Activated CD4-positive, alpha-beta T cell treated with anti-CD3 and anti-CD28 coated beads, Interleukin-10, Interleukin-2, amounts not matched to agents 100 ng/mL and 50 ng/mL, durations not matched to agents 16 hours and 8 hours (primary cell): ENCODE results near the gene ADORA1.

Experiments used
- DNase-seq: peaks from one replicate; pipeline ENCODE4 v3.0.0-alpha.2; 2020

ADORA1 gene

DNA sequence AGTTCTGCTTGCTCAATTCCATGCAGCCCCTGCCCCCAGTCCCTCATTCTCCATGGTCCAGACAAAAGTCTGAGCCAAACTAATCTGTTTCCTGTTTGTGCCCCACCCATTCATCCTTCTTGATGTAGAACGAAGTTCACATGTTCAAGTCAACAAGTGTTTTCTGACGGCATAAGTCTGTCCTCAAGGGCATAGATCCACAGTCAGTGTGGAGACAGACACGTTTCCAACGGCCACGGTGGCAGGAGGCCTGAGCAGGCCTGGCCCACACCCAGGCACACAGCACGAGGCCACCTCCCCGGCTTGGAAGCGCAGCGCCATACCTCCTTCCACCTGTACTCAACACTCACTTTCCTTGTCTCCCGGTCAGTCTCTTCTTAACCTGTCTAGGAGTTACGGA is 16.1 kb downstream of the ADORA1 start:
- no peak for DNase-seq

- no peak for DNase-seq
Measured at GRCh38 chr1:203144661-203145060, 17.1 kb downstream of the ADORA1 start.

DNA sequence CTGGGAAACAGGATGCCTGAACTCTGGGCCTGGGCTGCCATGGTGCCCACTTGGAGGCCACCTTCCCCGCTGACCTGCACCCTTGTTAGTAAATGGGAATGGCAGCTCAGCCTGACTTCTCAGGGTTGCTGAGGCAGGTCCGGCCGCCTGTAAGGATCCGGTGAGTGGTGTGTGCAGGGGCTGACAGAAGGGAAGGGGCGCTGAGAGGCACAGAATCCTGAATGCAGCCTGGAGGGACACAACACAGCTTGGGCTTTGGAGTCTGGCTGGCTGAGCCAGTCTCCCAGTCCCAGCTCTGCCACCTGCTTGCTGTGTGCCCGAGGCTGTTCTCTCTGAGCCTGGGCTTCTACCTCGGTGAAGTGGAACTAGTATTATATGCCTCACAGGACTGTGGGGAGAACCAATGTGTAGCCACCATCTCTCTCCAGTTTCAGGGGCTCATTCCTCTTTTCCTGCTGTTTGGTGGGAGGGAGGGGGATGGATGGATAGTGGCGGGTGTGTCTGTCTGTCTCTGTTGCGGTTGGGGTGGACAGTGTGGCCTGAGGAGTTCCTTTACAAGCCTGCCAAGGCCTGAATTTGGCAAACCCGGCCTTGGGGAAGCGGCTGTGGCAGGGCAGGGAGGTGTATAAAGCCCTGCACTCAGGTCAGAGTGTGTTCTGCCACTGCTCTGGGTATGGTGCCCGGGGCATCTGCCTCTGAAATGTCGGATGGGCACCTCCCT is 18.0 kb downstream of the ADORA1 start:
- no peak for DNase-seq

- DNase-seq: no peak
Measured at GRCh38 chr1:203146042-203146369, 18.5 kb downstream of the ADORA1 start.

GRCh38 chr1:203146537-203146936 is 19.0 kb downstream of the ADORA1 start:
- DNase-seq: no peak

DNA sequence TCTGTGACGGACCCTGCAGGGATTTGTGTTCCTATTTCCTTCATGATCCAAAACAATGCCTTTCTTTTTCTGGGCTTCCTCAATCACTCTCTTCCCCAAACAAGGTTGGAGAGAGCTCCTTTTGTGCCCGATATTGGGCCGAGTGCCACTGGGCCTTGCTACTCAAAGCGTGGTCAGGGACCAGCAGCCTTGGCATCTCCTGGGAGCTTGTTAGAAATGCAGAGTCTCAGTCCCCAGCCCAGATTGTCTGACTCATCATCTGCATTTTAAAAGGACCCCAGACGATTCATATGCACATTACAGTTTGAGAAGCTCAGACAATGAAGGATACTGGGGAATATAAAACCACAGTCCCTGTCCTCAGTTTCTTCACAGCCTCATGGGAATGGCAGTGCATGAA is 19.9 kb downstream of the ADORA1 start:
- DNase-seq: no peak

- no peak for DNase-seq
Measured at GRCh38 chr1:203148127-203148526, 20.6 kb downstream of the ADORA1 start.

DNA sequence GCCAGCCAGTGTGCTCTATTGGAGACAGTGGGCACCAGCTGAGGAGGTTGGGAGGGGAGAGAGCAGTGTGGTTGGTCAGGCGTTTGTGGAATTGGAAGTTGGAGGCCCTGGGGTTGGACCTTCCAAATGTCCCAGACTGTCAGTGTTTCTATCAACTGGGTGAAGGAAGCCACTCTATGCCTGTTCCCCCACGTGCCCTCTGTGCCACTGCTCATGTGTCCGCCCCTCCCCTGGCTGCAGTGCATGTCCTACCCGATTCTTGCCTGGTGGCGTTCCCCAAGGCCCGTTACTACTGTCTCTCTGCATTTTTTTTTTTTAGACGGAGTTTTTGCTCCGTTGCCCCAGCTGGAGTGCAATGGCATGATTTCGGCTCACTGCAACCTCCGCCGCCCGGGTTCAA is 21.1 kb downstream of the ADORA1 start:
- DNase-seq: no peak

DNA sequence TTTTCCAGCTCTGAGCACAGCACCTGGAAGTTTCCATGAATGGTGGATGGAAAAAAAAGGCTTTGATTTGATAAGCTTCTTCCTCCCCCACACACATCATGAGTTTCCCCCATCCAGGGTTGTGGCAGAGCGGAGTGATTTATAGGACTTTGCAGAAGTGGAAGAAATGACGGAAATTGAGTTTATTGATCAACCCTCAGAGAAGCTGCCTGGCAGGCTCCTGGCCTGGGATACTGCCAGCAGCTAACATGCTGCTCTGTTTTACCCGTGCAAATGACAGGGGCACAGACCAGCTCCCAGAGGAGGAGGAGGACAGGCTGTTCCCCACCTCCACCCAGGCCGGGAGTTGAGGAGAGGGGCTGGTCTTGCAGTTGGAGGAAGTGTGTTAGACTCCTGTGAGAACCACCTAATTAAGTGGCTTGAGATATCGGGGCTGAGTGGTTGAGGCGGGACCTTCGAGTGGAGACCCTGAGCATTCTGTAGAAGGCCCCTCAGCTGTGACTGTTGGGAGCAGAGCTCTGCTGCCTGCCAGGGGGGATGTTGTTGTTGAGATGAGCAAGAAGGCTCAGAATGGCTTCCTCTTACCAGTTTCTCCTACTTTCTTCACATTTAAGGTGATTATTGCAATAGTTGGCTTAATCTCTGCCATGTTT is 21.8 kb downstream of the ADORA1 start:
- DNase-seq: no peak

- DNase-seq: no peak
Measured at GRCh38 chr1:203150511-203151297, 23.2 kb downstream of the ADORA1 start.

DNA sequence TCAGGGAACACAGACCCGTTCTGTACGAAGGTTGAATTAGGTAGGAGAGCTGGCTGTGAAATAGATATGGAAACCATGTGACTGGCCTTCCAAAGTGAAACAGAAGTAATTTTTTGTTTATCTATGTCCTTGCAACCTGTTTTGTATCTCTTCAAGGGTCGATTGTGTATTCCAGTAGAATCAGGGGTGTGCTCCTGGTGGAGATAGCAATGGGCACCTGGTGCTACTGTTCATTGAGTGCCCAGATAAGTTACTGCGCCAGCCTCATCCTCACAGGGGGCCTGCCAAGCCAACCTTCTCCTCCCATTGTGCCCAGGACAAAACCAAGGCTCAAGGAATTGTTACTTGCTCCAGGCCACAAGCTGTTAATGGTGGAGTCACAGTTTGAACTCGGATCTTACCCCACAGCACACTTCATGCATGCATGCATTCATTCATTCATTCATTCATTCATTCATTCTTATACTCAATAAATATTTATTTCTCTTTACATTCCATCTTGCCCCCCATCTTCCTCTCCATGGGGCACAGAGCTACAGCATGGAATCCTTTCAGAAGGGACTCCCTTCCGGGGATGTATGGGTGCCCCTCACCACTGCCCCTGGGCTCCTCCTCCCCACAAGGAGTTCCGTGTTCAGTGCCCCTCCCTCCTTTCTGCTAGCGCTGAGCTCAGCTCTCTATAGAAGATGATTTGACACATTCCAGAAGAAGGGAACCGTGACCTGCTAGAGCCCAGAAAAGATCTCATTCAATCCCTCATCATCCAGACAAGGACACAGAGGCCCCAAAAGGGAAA is 24.0 kb downstream of the ADORA1 start:
- no peak for DNase-seq

- DNase-seq: no peak
Measured at GRCh38 chr1:203152158-203153034, 24.9 kb downstream of the ADORA1 start.

GRCh38 chr1:203153051-203153988 is 25.8 kb downstream of the ADORA1 start:
- DNase-seq: no peak

GRCh38 chr1:203153989-203154821 is 26.7 kb downstream of the ADORA1 start:
- no peak for DNase-seq

- no peak for DNase-seq
Measured at GRCh38 chr1:203156280-203156679, 28.8 kb downstream of the ADORA1 start.

GRCh38 chr1:203158423-203158822 is 30.9 kb downstream of the ADORA1 start:
- DNase-seq: no peak

- DNase-seq: no peak
Measured at GRCh38 chr1:203158960-203159665, 31.6 kb downstream of the ADORA1 start.

- no peak for DNase-seq
Measured at GRCh38 chr1:203159844-203160243, 32.3 kb downstream of the ADORA1 start.

DNA sequence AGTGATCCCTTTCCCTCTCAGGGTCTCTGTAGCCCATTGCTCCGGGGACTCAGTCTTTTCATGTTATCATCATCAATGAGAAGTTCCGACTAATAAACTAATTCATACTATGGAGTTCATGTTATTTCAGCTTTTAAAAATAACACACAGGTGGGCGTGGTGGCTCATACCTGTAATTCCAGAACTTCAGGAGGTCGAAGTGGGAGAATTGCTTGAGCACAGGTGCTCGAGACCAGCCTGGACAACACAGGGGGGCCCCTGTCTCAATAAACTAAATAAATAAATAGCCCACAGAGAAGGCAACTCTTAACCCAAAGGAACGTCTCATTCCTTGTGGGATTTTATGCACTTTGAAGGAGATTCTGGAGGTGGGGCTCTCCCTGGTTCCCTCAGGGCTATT is 33.6 kb downstream of the ADORA1 start:
- DNase-seq: no peak
